GM21526 (cell line): ENCODE data around the gene SLC12A6.

ENCODE experiments used
- ATAC-seq: cut with Tn5 transposase; IDR thresholded peaks from one replicate; pipeline ENCODE4 v1.9.1; 2021; ENCODE audit warnings: moderate library complexity; ENCODE audit not compliant: unreplicated experiment, low FRiP score

The SLC12A6 gene

DNA sequence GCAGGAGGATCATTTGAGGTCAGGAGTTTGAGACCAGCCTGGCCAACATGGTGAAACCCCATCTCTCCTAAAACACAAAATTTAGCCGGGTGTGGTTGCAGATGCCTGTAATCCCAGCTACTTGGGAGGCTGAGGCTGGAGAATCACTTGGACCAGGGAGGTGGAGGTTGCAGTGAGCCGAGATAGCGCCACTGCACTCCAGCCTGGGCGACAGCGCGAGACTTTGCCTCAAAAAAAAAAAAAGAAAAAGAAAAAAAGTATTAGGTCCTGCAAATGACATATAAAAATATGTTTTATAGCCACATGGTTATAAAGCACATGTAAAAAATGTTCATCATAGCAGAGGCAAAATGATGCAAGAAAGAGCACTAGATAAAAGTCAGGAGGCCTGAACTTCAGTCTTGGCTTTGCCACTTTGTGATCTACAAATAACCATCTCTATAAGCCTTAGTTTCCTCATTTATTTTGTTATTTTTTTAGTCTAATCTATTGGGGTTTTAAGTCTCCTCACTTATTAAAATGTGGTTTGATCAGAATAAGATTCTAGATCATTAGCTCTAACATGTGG, 4.9 kb downstream of the SLC12A6 start:
- no peak for ATAC-seq

DNA sequence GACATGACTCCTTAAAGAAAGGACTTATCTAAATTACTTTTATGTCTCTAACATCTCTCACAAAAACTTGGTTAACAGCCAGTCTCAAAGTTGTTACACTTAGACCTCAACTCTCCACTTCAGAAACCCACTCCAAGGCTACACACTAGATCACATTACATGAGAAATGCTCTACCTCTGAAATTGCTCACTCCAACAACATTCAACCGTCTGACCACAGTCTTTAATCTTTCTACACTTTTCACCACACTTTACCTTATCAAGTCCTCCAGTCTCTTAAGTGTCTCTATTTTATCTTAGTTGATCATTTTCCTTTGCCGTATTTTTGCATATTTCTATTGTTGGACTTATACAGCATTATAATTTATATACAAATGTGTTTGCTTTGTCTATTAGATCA, 5.8 kb downstream of the SLC12A6 start:
- ATAC-seq = no peak

DNA sequence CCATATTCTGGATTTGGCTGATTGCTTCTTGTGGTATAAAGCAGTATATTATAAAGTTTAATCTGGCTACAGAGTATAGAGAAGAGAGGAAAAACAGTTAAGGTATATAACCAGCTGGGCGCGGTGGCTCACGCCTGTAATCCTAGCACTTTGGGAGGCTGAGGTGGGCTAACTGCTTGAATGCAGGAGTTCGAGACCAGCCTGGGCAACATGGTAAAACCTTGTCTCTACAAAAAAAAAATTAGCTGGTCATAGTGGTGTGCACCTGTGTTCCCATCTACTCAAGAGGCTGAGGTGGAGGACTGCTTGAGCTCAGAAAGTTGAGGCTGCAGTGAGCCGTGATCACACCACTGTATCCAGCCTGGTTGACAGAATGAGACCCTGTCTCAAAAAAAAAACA, 7.3 kb downstream of the SLC12A6 start:
- no peak for ATAC-seq

DNA sequence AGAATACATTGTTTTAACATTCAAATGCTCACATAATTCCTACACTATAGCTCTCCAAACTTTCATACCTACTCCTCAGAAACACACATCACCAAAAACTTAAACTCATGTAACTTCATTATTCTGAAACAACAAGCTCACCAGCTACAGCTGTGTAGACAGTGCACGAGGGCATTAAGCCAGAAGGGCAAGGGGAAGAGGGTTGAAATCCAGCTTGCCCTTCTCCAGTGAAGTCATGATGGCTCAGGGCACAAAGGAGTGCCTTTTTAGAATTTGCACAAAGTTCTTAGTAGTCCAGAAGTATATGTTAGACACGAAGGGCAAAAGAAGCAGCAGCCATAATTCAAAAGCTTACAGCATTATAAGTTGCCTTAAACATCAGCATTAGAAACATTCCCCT, 8.6 kb downstream of the SLC12A6 start:
- ATAC-seq = no peak

DNA sequence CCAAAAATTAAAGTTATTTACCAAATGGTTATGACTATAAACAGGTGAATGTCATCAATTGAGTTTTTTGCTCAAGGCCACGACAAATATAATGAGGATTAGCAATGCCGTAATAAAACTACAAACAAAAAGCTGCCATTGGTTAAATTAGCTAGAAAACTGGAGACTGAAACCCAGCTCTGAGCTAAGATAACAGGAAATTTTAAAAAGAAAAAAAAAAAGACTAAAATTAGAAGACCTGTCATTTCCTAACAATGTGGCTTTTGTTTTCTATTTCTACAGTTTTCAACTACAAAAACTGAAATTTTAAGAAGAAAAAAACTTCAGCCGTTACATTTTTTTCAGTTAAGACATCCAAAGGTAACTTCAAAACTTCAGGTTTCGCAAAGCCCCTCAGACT, 9.7 kb downstream of the SLC12A6 start:
- ATAC-seq = no peak

DNA sequence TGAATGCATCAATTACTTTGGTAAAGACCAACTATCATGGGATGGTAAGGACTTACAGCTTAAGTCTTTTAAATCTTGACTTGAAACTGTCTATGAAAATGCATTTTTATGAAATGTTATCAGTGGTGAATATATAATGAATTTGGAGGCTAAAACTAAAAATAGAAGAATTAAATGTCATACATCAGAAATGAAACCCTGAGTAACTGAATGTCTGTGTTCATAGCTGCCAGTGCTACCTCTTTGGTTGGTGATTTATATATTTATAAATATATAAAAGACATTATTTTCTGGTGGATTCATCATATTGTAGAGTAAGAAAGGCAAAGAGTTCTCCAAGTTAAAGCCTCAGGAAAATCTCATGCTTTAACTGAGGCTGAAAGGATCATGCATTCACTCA, 12.2 kb downstream of the SLC12A6 start:
- ATAC-seq = no peak

DNA sequence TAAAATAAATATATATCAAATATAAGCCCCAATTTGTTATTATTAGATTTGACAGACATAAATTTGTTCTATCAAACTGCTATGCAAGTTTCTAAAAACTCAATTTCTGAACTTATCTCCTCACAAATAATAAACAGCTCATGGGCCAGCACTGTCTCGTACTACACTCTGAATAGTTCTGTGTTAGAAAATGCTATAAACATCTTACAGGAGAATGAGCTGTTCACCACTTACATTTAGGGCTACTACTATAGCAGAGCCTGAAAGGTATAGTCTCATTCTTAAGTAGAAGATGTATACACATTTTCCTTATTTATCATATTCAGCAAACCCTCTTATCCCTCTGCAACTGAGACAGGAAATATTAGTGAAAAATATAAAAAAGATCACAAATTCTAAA, 12.6 kb downstream of the SLC12A6 start:
- ATAC-seq = no peak

DNA sequence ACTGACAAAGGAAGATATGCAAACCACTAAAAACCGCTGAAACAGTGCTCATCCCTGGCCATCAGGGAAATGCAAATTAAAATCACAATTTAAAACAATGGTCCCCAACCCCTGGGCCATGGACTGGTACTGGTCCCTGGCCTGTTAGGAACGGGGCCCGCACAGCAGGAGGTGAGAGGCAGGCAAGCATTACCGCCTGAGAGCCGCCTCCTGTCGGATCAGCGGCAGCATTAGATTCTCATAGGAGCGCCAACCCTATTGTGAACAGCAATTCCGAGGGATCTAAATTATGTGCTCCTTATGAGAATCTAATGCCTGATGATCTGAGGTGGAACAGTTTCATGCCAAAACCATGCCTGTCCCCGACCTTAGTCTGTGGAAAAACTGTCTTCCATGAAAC, 14.4 kb downstream of the SLC12A6 start:
- no peak for ATAC-seq

DNA sequence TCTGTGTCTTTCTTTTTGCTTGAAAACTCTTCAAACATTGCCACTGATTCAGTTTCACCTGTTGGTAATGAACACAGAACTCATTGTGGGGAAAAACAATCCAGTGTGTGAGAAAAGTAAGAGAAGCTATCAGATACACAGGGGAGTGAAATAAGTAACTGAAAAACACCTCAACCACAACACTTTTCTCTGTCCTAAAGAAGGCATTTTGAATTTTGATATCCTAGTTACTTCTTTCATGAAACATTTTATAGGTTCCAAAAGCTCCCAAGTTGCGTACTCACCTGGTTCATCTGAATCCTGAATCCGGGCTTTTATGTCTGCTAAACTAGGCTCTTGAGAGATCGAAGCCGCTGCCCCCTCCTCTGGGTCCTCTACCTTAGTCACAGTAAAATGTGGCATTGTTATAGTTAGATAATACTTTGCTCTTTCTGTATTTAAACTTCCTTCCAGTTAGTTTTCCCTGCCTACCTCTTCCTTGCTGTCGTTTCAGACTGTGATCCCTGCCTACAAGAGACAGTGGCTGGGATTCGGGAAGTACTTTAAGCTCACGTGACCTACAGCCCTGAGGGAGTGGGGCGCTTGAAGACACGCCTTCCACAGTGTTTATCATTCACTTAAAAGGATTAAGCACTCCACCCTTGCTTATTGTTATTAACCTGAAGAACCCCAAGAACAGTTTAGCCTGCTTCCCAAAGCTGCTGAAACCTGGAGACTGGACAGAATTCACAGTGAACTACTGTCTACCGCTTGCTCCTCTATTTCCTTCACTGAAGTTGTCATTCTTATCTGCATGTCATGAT, 19.1 kb downstream of the SLC12A6 start:
- no peak for ATAC-seq

DNA sequence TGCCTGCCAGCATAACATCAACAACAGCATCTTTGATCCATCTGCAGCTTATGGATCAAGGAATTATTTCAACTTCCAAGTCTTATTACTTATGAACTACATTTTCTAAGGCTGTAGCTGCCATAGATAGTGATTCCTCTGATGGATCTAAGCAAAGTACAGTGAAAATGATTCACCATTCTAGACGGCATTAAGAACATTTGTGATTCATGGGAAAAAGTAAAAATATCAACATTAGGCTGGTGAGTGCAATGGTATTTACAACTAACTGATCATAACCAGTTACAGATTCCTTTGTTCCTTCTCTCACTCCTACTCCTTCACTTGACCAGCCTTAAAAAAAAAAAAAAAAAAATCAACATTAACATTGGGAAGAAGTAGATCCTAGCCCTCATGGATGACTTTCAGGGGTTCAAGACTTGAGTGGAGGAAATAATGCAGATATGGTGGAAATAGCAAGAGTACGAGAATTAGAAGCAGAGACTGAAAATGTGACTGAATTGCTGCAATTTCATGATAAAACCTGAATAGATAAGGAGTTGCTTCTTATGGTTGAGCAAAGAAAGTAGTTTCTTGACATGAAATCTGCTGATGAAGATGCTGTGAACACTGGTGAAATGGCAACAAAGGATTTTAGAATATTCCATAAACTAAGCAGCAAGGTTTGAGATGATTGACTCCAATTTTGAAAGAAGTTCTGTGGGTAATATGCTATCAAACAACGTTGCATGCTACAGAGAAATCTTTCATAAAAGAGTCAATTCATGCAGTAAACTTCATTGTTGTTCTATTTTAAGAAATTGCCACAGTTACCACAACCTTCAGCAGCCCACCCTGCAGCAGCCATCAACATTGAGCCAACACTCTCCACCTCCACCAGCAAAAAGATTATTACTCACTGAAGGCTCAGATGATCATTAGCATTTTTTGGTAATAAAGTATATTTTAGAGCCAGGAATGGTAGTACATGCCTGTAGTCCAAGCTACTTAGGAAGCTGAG, 22.8 kb downstream of the SLC12A6 start:
- ATAC-seq = no peak

DNA sequence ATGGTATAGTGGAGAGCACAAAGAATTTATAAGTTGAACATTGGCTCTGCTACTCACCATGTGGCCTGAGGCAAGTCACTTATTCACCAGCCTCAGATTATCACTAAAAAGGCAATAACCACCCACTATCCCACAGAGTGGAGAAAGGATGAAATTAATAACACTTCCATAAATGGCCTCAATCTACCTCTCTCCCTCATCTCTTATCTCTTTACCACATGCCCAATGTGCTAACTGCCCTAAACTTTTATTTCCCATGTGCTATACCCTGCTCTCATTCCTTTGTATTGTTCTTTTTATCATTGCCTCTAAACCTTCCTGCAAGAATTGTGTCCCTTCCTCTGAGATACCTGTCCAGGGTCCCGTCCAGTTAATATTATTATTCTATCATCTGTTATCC, 26.0 kb downstream of the SLC12A6 start:
- ATAC-seq = no peak

DNA sequence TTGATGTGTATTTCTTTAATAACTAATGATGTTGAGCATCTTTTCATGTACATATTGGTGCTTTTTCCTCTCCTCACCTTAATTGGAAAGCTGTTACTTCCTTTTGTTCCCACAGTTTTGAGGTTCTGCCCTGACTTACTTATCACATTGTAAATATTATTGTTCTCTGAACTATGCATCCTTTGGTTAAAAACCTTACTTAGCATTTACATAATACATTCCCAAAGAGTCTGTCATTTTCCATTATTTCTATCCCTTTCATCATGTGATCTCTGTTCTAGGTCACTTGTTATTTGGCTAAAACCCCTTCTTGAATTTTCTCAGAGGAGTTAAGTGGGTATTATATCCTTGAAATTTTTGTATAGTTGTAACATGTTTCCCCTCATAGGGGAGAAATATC, 33.0 kb downstream of the SLC12A6 start:
- ATAC-seq = no peak

DNA sequence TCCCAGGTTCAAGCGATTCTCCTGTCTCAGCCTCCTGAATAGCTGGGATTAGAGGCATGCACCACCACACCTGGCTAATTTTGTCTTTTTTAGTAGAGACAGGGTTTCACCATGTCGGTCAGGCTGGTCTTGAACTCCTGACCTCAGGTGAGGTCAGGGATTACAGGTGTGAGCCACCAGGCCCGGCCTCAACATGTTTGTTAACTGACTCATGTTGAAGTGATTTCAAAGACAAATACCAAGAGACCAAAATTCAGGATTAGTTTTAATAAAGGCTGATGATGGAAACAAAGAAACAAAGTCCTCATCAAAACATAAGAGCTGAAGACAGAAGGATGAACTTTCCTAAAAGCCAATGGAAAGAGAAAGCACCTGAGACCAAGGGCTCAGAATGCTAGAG, 36.5 kb downstream of the SLC12A6 start:
- no peak for ATAC-seq

DNA sequence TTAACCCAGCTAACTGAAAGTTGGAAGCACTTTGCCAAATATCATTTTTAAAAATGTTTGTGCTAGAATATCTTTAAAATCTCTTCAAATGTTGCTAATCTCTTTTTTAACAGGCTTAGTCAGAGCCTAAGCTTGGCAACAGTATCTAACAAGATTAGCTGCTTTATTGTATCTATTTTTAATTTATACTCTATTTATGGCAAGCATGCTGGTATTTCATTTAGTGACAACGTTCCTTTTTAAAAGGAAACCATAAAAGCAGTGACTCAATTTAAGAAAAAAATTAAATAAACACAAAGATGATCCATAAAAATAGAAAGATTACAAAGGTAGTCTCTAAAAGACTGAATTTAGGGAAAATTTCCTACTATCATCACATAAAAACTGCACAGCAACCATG, 40.5 kb downstream of the SLC12A6 start:
- ATAC-seq = no peak

DNA sequence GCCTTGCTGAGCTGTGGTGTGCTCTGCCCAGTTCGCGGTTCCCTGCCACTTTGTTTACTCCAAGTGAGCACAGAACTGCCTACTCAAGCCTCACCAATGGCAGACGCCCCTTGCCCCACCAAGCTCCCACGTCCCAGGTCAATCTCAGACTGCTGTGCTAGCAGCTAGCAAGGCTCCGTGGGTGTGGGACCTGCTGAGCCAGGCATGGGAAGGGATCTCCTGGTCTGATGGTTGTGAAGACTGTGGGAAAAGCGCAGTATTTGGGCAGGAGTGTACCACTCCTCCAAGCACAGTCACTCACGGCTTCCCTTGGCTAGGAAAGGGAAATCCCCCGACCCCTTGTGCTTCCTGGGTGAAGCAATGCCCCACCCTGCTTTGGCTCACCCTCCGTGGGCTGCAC, 45.0 kb downstream of the SLC12A6 start:
- no peak for ATAC-seq

DNA sequence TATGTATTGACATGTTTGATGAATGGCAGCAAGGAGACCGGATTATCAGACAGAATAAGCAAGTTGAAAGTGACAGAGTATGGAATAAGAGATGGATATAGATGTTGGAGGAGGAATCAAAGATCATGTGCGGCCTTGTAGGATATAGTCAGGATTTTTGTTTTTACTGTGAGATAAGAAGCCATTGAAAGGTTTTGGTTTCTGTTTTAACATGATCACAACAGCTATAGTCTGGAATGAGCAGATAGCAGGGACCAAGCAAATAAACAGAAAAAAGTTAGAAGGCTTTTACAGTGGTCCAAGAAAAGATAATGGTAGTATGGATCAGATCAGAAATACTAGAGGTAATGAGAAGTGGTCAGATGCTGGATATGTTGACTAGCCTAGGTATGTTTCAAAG, 52.6 kb downstream of the SLC12A6 start:
- no peak for ATAC-seq

DNA sequence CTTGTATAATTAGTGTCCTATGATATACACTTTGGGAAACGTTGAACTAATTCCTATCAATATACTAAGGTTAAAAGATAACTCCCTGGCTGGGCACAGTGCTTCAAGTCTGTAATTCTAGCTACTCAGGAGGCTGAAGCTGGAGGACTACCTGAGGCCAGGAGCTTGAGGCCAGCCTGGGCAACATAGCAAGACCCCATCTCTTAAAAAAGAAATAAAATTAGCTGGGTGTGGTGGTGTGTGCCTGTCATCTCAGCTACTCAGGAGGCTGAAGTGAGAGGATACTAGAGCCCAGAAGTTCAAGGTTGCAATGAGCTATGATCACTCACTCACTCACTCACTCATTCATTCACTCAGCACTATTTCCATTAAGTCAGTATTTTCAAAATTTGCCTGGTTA, 55.2 kb downstream of the SLC12A6 start:
- ATAC-seq = no peak

DNA sequence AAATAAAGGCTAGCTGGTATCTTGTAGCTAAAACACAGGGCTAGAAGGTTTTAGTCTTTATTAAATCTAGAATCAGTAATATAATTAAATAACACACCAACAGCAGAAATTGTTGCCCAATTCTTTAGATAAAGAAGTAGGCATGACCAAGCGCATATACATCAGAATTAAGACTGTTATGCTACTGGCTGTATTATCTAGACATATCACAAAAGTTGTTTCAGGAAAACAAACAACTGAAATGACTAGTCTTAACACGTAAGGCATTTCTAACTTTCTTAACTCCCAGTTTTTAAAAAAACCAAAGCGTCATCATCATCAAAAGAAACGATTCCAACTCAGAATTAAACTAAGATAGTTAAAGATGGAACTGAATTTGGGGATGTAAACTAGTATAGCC, 57.4 kb downstream of the SLC12A6 start:
- ATAC-seq = no peak

DNA sequence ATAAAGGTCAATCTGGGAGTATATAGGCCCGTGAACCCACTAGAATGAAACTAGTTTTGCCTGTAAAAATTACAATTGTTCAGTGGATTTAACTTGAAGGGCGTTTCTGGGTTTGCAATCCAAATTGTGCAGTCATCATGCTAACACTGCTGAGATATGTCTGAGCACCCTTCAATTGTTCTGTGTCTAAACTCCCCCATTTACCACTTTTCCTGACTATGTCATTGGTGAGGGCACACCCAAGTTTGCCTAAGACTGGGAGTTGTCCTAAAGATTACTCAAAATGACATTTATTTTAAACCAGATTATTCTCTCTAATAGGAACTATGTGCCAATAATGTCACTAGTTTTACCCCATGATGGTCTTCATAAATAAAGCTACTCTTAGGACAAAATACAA, 58.2 kb downstream of the SLC12A6 start:
- ATAC-seq = no peak

DNA sequence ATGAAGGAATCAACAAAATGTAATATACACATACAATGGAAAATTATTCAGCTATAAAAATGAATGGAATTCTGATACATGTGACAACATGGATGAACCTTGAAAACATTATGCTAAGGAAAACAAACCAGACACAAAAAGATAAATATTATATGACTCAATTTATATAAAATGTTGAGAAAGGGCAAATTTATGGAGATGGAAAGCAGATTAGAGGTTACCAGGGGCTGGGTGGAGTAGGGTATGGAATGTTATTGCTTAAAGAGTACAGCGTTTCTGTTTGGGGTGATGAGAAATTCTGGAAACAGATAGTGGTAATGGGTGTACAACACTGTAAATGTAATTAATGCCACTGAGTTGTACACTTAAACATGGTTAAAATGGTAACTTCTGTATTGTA, 61.9 kb downstream of the SLC12A6 start:
- no peak for ATAC-seq

DNA sequence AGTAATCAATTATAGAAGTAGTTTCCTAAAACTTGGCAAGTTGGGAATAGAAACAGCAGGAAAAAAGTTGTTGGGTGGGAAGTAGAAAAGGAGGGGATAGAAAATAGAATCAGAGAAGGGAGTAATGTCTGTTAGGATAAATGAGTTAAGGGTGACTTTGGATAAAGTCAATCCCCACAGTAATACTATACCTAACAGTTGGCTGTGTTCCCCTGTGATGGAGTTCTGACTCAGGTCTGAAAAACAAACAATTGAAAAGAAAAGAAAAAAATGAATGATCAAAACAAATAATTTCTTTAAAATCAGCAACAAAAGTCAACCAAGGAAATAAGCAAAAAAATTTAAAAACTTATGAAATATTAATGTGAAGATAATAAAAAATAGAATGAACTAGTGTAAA, 62.4 kb downstream of the SLC12A6 start:
- ATAC-seq = no peak
